GM18508 (cell line): ENCODE results near the gene ZNF487.
"Not testable (repeated sequence)": the region's sequence is repeated elsewhere in the genome, so short reads cannot be mapped to it uniquely, and the experiment has no call there.

ENCODE experiments used
- ATAC-seq: cut with Tn5 transposase; IDR thresholded peaks from one replicate; pipeline ENCODE4 v1.9.1; 2021; ENCODE audit warnings: moderate number of reproducible peaks; ENCODE audit not compliant: insufficient read depth, unreplicated experiment

Gene ZNF487

DNA sequence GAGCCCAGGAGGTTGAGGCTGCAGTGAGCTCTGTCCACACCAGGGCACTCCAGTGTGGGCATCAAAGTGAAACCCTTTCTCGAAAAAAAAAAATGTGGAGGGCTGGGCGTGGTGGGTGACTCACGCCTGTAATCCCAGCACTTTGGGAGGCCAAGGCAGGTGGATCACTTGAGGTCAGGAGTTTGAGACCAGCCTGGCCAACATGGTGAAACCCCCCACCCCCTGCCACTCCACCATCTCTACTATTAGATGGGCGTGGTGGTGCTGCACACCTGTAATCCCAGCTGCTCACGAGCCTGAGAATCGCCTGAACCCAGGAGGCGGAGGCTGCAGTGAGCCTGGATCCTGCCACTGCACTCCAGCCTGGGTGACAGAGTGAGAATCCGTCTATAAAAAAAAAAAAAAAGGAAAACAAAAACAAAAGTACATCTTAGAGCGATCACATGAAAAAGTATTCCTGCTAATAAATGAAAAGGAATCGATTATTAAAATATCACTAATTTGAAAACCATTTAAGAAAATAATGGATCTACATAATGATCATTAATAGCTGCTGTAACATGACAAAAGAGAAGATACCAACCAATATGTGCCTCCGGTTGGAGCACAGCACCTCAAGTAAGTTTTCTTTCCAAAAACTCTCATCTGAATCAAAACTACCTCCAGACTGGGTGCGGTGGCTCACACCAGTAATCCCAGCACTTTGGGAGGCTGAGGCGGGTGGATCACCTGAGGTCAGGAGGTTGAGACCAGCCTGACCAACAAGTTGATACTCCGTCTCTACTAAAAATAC, 32.8 kb upstream of the ZNF487 start:
- no peak for ATAC-seq

- no peak for ATAC-seq
Measured at GRCh38 chr10:43404704-43405084, 32.2 kb upstream of the ZNF487 start.

GRCh38 chr10:43407148-43407575, 29.7 kb upstream of the ZNF487 start:
- ATAC-seq: no peak

DNA sequence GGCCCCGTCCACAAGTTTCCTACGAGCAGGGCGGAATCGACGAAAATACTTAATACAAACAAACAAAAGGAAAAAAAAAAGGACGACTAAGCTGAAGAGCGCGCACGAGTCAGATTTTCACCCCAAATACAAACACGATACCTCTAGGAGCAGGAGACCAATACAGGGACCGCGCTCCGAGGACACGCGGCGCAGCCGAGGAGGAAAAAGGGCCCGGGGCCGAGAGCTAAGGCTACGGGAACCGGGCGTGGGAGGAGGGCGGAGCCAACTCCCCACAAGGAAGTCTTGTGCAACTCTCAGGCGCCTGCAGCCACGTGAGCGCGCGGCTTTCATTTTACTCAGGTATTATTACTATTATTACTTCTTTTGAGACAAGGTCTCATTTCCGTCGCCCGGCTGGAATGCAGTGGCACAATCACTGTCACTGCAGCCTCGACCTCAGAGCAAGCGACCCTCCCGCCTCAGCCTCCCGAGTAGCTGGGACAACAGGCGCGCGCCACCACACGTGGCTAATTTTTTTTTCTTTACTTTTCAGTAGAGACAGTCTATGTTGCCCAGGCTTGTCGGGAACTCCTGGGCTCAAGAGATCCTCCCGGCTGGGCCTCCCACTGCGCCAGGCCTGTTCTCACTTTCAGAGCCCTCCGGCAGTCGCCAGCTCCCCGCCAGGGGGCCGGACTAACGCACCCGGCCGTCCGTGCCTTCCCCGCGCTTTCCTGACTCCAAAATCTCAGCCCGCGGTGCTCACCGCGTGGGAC, 29.2 kb upstream of the ZNF487 start:
- peak; percentile 31 for ATAC-seq

DNA sequence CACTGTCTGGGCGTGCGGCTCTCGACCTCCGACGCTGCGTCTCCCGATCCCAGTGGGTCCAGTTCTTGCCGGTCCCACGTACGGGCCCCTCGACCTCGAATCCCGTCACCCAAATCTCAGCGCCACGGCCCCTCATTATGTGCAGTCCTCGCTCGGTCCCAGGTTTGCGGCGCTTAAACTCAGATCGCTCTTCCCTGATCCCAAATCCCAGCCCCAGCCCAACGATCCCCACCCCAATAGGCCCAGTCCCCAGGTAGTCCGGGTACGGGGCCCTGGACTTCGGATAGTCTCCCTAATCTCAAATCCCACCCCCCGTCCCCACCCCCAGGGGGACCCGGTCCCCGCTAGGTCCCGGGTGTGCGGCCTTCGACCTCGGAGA, 28.6 kb upstream of the ZNF487 start:
- no peak for ATAC-seq

GRCh38 chr10:43408710-43409384, 28.1 kb upstream of the ZNF487 start, which contains the start of gene HNRNPF:
Gene HNRNPF, minus strand, starts transcription at chr10:43409186. Its CDS starts 21,302 bp downstream, at chr10:43387884.
- peak; percentile 31 for ATAC-seq

- no peak for ATAC-seq
Measured at GRCh38 chr10:43409385-43410109, 27.4 kb upstream of the ZNF487 start.

DNA sequence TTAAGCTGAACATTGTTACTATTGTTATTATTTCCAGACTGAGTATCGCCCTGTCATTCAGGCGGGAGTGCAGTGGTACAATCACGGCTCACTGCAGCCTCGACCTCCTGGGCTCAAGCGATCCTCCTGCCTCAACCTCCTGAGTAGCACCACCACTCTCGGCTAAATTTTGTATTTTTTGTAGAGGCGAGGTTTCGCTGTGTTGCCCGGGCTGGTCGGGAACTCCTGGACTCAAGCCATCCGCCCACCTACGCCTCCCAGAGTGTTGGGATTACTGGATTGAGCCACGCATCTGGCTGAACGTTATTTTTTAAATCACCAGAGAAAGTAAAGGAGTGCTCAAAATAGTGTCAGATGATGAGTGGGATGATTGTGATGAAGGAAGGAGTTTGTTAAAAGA, 26.6 kb upstream of the ZNF487 start:
- no peak for ATAC-seq

GRCh38 chr10:43411536-43411935, 25.4 kb upstream of the ZNF487 start:
- ATAC-seq: no peak

DNA sequence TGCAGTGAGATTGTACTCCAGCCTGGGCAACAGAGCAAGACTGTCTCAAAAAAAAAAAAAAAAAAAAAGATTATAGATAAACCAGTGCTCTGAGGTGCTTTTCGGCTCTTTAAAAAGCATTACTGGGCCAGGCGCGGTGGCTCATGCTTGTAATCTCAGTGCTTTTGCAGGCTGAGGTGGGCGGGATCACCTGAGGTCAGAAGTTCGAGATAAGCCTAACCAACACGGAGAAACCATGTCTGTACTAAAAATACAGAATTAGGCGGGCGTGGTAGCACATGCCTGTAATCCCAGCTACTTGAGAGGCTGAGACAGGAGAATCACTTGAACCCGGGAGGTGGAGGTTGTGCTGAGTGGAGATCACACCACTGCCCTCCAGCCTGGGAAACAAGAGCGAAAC, 21.4 kb upstream of the ZNF487 start:
- ATAC-seq: no peak

GRCh38 chr10:43417950-43418768, 18.8 kb upstream of the ZNF487 start:
- peak; percentile 29 for ATAC-seq

GRCh38 chr10:43419997-43420368, 16.9 kb upstream of the ZNF487 start:
- ATAC-seq: no peak

GRCh38 chr10:43420369-43421200, 16.3 kb upstream of the ZNF487 start:
- peak; percentile 56 for ATAC-seq

- peak; percentile 1 for ATAC-seq
Measured at GRCh38 chr10:43421201-43421507, 15.8 kb upstream of the ZNF487 start.

- no peak for ATAC-seq
Measured at GRCh38 chr10:43421519-43421918, 15.4 kb upstream of the ZNF487 start.

DNA sequence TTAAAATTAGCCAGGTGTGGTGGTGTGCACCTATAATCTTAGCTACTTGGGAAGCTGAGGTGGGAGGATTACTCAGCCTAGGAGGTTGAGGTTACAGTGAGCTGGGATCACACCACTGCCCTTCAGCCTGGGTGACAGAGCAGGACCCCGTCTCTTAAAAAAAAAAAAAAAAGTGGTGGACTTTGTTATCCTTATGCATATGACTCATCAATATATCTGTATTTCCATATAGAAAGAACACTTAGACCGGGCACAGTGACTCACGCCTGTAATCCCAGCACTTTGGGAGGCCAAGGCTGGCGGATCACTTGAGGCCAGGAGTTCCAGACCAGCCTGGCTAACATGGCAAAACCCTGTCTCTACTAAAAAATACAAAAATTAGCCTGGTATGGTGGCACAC, 15.0 kb upstream of the ZNF487 start:
- not testable (repeated sequence) for ATAC-seq

DNA sequence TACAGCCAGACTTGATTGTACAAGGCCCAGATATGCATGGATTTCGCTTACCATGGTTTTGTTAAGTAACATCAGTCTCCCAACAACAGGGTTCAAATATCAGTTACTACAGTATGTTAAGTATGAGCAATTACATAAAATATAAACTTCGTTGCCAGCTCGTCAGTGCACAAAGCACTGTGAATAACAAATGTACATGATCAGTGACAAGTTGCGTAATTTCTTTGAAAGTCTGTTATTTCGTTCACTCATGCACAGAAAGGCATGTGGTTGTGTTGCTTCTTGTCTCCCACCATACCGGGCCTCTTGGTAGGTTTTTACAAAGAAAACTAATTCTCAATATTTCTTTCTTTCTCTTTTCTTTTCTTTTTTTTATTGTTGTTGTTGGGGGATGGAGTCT, 12.5 kb upstream of the ZNF487 start:
- ATAC-seq: no peak

DNA sequence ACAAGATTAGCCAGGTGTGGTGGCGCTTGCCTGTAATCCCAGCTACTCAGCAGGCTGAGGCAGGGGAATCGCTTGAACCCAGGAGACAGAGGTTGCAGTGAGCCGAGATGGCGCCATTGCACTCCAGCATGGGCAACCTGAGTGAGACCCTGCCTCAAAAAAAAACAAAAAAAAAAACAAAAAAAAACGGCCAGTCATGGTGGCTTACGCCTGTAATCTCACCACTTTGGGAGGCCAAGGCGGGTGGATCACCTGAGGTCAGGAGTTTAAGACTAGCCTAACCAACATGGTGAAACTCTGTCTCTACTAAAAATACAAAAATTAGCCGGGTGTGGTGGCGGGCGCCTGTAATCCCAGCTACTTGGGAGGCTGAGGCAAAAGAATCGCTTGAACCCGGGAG, 10.4 kb upstream of the ZNF487 start:
- not testable (repeated sequence) for ATAC-seq
